Measurements from ENCODE around the gene OSBPL3.

- TF ChIP-seq, protein P1, sequence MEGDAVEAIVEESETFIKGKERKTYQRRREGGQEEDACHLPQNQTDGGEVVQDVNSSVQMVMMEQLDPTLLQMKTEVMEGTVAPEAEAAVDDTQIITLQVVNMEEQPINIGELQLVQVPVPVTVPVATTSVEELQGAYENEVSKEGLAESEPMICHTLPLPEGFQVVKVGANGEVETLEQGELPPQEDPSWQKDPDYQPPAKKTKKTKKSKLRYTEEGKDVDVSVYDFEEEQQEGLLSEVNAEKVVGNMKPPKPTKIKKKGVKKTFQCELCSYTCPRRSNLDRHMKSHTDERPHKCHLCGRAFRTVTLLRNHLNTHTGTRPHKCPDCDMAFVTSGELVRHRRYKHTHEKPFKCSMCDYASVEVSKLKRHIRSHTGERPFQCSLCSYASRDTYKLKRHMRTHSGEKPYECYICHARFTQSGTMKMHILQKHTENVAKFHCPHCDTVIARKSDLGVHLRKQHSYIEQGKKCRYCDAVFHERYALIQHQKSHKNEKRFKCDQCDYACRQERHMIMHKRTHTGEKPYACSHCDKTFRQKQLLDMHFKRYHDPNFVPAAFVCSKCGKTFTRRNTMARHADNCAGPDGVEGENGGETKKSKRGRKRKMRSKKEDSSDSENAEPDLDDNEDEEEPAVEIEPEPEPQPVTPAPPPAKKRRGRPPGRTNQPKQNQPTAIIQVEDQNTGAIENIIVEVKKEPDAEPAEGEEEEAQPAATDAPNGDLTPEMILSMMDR (tag by site-specific recombination; IDR thresholded peaks at IDR 0.05) = peak; percentile 48; the same call in 1 of the 2 replicates
- TF ChIP-seq ZNF624 (tag by site-specific recombination; IDR thresholded peaks at IDR 0.05) = no peak
- no peak for TF ChIP-seq ZFP41 (tag by site-specific recombination; IDR thresholded peaks at IDR 0.05; ENCODE audit: borderline replicate concordance)
- TF ChIP-seq ZNF704 (tag by site-specific recombination; IDR thresholded peaks at IDR 0.05) = no peak
Measured at GRCh38 chr7:24881623-24882022, 98.4 kb downstream of the OSBPL3 start.

All from HEK293 (cell line).